HCT116 (cell line): ENCODE measurements around the gene SAMD1. TPM values are rescaled to one million over a fixed set of nuclear protein-coding genes. Genes with fewer than 3 reads are reported as not detected.

Source experiments
- ATAC-seq: fragments of 200-7000 bp; cut with Tn5 transposase; 2 replicates; pipeline ENCODE4 v1.9.1; 2020; ENCODE audit warnings: mild to moderate bottlenecking, moderate library complexity
- BruUV-seq: library from RNA; stranded (reverse); fragments of 400-500 nt; replicated peaks from 2 replicates; lab custom pipeline; 2021; lab: Mats Ljungman, UMichigan
- CTCF ChIA-PET: fragments of 300-600 bp; sonication (Branson Sonifier 250); formaldehyde crosslinking; loops from one replicate; lab custom pipeline; 2021; ENCODE audit warnings: antibody characterized with exemption; lab: Charles Lee
- POLR2A ChIA-PET: fragments of 300-600, 350-600 bp; sonication (Branson Sonifier 250); formaldehyde crosslinking; loops from one replicate; lab custom pipeline; 2021; ENCODE audit warnings: antibody characterized with exemption; lab: Charles Lee
- RAD21 ChIA-PET, 2 experiments: fragments of 300-600 bp; sonication (Branson Sonifier 250); formaldehyde crosslinking; loops; one replicate each; lab custom pipeline; 2023; ENCODE audit warnings: low total read pairs in 2 of 2; ENCODE audit not compliant: uncharacterized antibody in 2 of 2, unreplicated experiment in 2 of 2, low non-redundant PET in 1 of 2; lab: Charles Lee
- DNase-seq: peaks from one replicate; pipeline ENCODE4 v3.0.0-alpha.2; 2010; ENCODE audit warnings: low read depth, low spot score
- H2AFZ ChIP-seq: fragments of 200-600 bp; shearing (Covaris generic), sonication (generic); 2 replicates; pipeline ENCODE4 v1.6.1; 2017; ENCODE audit warnings: low read depth, mixed run types, mixed read lengths, antibody characterized with exemption, low read length; ENCODE audit not compliant: poor library complexity, severe bottlenecking
- H3K27ac ChIP-seq: 2 replicates; pipeline ENCODE4 v1.5.1; 2012; ENCODE audit warnings: low read depth, low read length
- H3K27me3 ChIP-seq: fragments of 200-600 bp; sonication (generic); 2 replicates; pipeline ENCODE4 v1.6.1; 2016; ENCODE audit warnings: mixed run types, low read length, mixed read lengths; ENCODE audit not compliant: insufficient read depth
- H3K36me3 ChIP-seq, 2 experiments: fragments of 200-500 bp in 1 of 2; fragments of 200-600 bp in 1 of 2; sonication (Bioruptor generic) in 1 of 2; sonication (generic) in 1 of 2; 2 replicates each; pipeline versions ENCODE4 v1.5.1 to v1.6.1; 2014 to 2016; ENCODE audit warnings: low read length in 2 of 2, inconsistent platforms in 1 of 2, mixed read lengths in 1 of 2, mixed run types in 1 of 2; ENCODE audit not compliant: insufficient read depth in 2 of 2, control insufficient read depth in 1 of 2
- H3K4me1 ChIP-seq, 2 experiments: fragments of 200-600 bp in 1 of 2; sonication (generic) in 1 of 2; 2 replicates each; pipeline versions ENCODE4 v1.5.1 to v1.6.1; 2012 to 2017; ENCODE audit warnings: low read length in 2 of 2, inconsistent platforms in 1 of 2, mild to moderate bottlenecking in 1 of 2, mixed read lengths in 1 of 2, mixed run types in 1 of 2, moderate library complexity in 1 of 2; ENCODE audit not compliant: insufficient read depth in 2 of 2, control insufficient read depth in 1 of 2
- H3K4me2 ChIP-seq: fragments of 200-600 bp; sonication (generic); 2 replicates; pipeline ENCODE4 v1.6.1; 2017; ENCODE audit warnings: mixed run types, low read length, mixed read lengths
- H3K4me3 ChIP-seq, 2 experiments: fragments of 200-600 bp in 1 of 2; sonication (generic) in 1 of 2; replicated peaks in 1 of 2; 2 replicates each; pipeline ENCODE4 v1.5.1; 2011 to 2016; ENCODE audit warnings: low read length in 2 of 2, control low read depth in 1 of 2, low read depth in 1 of 2, mild to moderate bottlenecking in 1 of 2, mixed read lengths in 1 of 2, mixed run types in 1 of 2
- H3K79me2 ChIP-seq: fragments of 200-600 bp; sonication (generic); 2 replicates; pipeline ENCODE4 v1.6.1; 2017; ENCODE audit warnings: mild to moderate bottlenecking, mixed run types, low read length, moderate library complexity, mixed read lengths; ENCODE audit not compliant: insufficient read depth
- H3K9ac ChIP-seq: fragments of 200-600 bp; sonication (generic); 2 replicates; pipeline ENCODE4 v1.6.1; 2016; ENCODE audit warnings: low read length, mixed read lengths
- H3K9me2 ChIP-seq: fragments of 200-600 bp; sonication (generic), shearing (Covaris generic); 2 replicates; pipeline ENCODE4 v1.6.1; 2017; ENCODE audit warnings: mixed run types, mild to moderate bottlenecking, moderate library complexity; ENCODE audit not compliant: insufficient read depth
- H3K9me3 ChIP-seq, 2 experiments: fragments of 200-500 bp in 1 of 2; fragments of 200-600 bp in 1 of 2; sonication (Bioruptor generic) in 1 of 2; sonication (generic) in 1 of 2; 2 replicates each; pipeline ENCODE4 v1.6.1; 2014 to 2017; ENCODE audit warnings: low read length in 2 of 2, mixed read lengths in 2 of 2, inconsistent platforms in 1 of 2, low read depth in 1 of 2, mild to moderate bottlenecking in 1 of 2, mixed run types in 1 of 2, moderate library complexity in 1 of 2; ENCODE audit not compliant: control insufficient read depth in 1 of 2, insufficient read depth in 1 of 2
- H4K20me1 ChIP-seq: fragments of 200-600 bp; sonication (generic), shearing (Covaris generic); 2 replicates; pipeline ENCODE4 v1.6.1; 2017; ENCODE audit warnings: mixed run types, mild to moderate bottlenecking, moderate library complexity; ENCODE audit not compliant: insufficient read depth
- ATF3 ChIP-seq: IDR thresholded peaks from 2 replicates; pipeline ENCODE4 v1.6.1; 2012
- EZH2phosphoT487 ChIP-seq: fragments of 200-600 bp; IDR thresholded peaks from 2 replicates; pipeline ENCODE4 v1.6.1; 2018; ENCODE audit warnings: antibody characterized with exemption, borderline replicate concordance
- RAD21 ChIP-seq: IDR thresholded peaks from 2 replicates; pipeline ENCODE4 v1.6.1; 2012; ENCODE audit warnings: low read depth, mild to moderate bottlenecking
- SP1 ChIP-seq: IDR thresholded peaks from 2 replicates; pipeline ENCODE4 v1.6.1; 2012; ENCODE audit warnings: low read depth
- ZNF274 ChIP-seq: fragments of 200-500 bp; sonication (Bioruptor generic); IDR thresholded peaks from 2 replicates; pipeline ENCODE4 v1.6.1; 2014; ENCODE audit warnings: mild to moderate bottlenecking, low read depth, low read length, inconsistent platforms
- intact Hi-C: fragments of 100-400 bp; cut with micrococcal nuclease; formaldehyde crosslinking; loops from 2 replicates; pipeline ENCODE4 v1.10.0; 2022
- total RNA-seq: library from RNA; stranded (reverse); gene quantifications from one replicate; pipeline ENCODE4 v1.2.1, GENCODE V29; 2021; ENCODE audit not compliant: unreplicated experiment

SAMD1 gene
- total RNA-seq, 1 experiment from 2014 or later = 62.9 TPM

- Histone ChIP-seq H3K9me2 (no peaks in the 10 kb centered on the region), H3K4me3 (peak overlapping the region; percentile 49 to 80), H4K20me1 (no peaks in the 10 kb centered on the region), H3K79me2 (no peaks in the 10 kb centered on the region), H3K4me1 (peaks cover 5 to 16% of the 10 kb centered on the region in 2 experiments; a peak in 2 of 4 replicates), H3K27me3 (no peaks in the 10 kb centered on the region), H3K27ac (peak overlapping the region; percentile 53; the same call in 1 of the 2 replicates), H2AFZ (no peak overlapping the region), H3K4me2 (peak overlapping the region; percentile 88), H3K36me3 (no peaks in the 10 kb centered on the region), H3K9me3 (no peaks in the 10 kb centered on the region), H3K9ac (peak overlapping the region; percentile 60)
- RAD21 ChIA-PET = no interaction called here
- CTCF ChIA-PET = interaction anchor here (1.3 to 1.6 kb wide), 2 partner anchors 50 to 55 kb away, joined by 3 to 5 read pairs; partner anchors contain the start of gene IL27RA
- no peak for DNase-seq
- ATAC-seq = no peak
- intact Hi-C loops = no loop called here
- BruUV-seq = TSS peak; percentile 67
- TF ChIP-seq ZNF274 (no peak), ATF3 (no peak), EZH2phosphoT487 (no peak), RAD21 (no peak), SP1 (no peak)
- POLR2A ChIA-PET = interaction anchor here (0.6 kb wide), 1 partner anchor 29 kb away, joined by 3 read pairs; no protein-coding TSS in a partner anchor
Observed at GRCh38 chr19:14081797-14082674, 8.5 kb downstream of the SAMD1 start.
